COLO668 (cell line): ENCODE results near the gene WBP4.
A peak's percentile ranks its signal among the peaks of the same experiment; 100 is the strongest.

Experiments used
- DNase-seq: peaks from one replicate; lab custom pipeline; 2025; ENCODE audit not compliant: unreplicated experiment; lab: John Stamatoyannopoulos, UW

The WBP4 gene

GRCh38 chr13:41048640-41049039, 12.7 kb upstream of the WBP4 start:
- no peak for DNase-seq

DNA sequence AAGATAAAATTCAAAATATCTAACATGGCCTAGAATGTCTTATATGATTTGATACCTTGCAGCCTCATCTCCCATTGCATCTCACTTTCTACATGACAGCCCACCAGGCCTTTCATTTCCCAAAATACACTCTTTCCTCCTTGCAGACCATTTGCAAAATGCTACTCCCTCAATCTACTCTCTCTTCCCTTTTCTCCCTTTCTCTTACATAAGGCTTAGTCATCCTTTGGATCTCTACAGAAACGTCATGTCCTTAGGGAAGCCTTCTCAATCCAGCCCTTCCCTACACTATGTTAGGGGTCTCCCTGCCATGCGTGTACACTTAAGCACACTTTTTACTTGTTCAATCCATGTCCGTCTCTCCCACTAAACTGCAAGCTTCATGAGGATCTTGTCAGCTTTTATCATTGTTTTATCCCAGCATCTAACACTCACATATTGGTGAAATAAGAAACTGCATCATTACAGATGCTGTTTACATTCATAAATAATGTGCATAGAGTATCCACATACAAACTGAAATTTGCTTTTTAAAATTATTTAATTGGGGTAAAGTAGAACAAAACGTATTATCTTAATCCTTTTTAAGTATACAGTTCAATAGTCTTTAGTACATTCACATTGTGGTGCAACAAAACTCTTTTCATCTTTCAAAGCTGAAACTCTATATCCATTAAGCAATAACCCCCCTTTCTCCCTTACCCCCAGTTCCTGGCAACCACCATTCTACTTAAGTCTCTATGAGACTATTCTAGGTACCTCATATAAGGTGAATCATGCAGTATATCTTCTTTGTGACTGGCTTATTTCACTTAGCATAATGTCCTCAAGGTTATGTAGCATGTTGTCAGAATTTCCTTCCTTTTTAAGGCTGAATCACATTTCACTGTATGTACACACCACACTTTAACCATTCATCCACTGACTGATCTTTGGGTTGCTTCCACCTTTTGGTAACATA, 11.5 kb upstream of the WBP4 start:
- no peak for DNase-seq

DNA sequence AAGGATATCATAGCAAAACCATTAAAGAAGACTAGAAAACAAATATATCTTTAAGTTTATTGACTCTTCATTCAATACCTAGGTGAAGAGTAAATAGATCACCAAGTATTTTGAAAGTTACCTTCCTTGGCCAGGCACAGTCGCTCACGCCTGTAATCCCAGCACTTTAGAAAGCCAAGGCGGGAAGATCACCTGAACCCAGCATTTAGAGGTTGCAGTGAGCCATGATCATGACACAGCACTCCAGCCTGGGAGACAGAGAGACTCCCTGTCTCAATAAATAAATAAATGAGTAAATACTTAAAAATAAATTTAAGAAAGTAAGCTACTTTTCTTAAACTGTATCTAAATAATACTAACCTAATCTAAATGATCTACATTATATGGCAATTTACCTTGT, 8.9 kb upstream of the WBP4 start:
- no peak for DNase-seq

- no peak for DNase-seq
Observed at GRCh38 chr13:41053384-41053826, 7.9 kb upstream of the WBP4 start.

DNA sequence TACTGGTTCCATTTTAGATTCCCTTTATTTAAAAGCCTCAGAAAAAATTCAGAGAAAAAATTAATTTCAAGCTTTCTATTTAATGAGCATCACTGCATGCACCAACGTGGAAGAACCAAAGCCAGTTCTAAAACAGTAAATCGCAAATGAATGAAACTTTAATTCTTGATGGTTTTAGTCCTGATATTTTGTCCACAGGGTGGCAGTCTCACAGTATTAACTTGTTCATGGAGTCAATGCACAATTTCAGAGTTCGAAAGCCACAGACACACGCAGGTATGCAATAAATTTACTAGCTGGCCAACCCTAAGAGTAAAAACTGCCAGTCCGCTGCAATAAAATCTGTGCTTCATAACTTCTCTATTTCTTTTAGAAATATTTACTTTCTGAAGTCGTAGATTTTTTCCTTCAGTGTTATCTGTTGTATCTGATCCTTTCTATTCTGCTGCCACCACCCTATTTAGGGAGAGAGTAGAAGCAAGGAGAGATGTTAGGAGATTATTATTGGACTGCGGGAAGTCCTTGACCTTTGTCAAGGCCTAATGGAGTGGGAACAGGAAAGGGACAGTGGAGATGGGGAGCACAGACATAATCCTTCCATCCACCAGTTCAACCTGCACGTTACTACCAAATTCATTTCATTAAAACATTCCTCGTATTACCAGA, 7.0 kb upstream of the WBP4 start:
- DNase-seq = peak; percentile 44

- DNase-seq = no peak
Observed at GRCh38 chr13:41054919-41055619, 6.2 kb upstream of the WBP4 start.

- no peak for DNase-seq
Observed at GRCh38 chr13:41056194-41056593, 5.1 kb upstream of the WBP4 start.

DNA sequence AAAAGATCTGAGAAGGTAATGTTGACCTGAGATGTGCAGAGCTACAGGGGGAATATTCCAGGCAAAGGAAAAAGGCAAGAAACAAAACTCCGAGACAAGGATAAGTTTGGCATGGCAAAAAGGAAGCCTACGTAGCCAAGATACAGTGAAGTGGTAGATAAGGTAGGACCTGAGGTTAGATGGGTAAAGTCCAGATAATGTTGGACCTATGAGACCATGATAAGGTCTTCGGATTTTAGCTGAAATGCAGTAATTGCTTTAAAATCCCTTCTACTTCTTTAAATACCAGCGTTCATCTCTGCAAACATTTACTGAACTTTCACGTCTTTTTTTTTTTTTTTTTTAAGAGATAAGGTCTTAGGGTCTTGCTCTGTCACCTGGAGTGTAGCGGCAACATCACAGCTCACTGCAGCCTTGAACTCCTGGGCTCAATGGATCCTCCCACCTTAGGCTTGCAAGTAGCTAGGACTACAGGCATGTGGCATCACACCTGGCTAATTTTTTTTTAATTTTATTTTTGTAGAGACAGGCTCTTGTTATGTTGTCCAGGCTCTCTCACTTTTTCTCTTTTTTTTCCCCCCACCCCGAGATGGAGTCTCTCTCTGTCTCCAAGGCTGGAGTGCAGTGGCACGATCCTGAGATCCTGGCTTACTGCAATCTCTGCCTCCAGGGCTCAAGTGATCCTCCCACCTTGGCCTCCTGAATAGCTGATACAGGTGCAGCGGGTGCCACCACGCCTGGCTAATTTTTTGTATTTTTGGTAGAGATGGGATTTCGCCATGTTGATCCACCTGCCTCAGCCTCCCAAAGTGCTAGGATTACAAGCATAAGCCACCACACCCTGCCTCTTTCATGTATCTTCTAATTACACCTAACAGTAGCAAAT, 4.2 kb upstream of the WBP4 start:
- DNase-seq = no peak

GRCh38 chr13:41058295-41059070, 2.8 kb upstream of the WBP4 start:
- no peak for DNase-seq

GRCh38 chr13:41059456-41060081, 1.7 kb upstream of the WBP4 start:
- DNase-seq = no peak

DNA sequence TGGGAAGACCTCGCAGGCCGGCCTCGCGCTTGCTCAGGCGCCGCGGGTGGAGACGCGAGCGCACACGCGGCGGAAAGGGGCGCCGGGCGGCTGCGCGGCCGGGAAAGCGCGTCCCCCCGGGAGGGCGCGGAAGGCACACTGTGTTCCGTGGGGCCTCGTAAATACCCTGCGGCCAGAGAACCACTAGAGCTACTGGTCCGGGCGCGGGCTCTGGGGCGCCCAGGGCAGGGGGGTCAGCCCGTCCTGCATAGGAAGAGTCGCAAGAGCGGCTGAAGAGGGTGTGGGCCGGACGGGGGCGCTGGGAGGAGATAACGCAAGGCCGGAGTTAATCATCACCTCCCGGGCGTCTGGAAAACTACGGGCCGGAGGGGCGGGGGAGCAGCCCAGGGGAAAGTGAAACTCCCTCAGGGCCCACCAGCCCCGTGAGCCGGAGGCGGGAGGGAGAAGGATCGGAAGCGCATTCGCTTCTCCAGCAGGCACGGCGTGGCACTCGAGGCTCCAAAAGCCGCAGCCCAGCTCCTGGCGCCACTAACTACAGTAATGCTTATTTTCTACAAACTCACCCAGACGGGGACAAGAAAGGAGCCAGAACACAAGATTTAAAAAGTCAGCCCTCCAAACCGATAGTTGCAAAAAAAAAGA, 1.1 kb upstream of the WBP4 start:
- DNase-seq = peak; percentile 99

DNA sequence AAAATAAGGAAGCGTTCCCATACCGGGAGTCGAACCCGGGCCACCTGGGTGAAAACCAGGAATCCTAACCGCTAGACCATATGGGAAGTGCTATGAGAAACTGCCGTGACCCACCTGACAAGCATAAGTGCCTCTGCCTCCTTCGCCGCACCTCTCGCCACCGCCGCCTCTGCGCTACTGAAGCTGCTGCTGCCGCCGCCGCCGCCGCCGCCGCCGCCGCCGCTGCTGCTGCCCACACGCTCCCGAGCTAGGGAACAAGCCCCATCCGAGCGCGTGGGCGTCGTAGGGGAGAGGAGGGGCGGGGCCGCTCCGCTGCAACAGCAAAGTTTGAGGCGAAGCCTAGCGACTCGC, 610 bp upstream of the WBP4 start:
- peak; percentile 94 for DNase-seq

GRCh38 chr13:41061914-41062837, 867 bp downstream of the WBP4 start:
- DNase-seq = no peak

DNA sequence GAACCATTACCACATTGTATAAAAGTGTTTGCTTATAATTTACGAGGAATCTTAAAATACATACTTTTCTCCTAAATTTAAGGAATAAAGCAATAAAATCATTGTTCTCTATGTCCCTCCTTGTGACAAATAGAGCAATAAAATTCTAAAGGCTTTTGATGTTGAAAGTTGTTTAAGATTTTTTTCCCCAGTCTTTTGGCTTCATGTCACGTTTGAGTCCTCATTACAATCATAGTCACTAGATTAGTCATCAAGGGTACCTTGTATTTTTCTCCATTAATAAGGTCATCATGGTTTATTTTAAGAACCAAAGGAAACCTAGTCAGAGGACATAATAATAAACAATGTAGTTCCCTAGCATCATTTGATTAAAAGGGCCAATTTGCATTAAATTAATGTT, 3.2 kb downstream of the WBP4 start:
- no peak for DNase-seq

DNA sequence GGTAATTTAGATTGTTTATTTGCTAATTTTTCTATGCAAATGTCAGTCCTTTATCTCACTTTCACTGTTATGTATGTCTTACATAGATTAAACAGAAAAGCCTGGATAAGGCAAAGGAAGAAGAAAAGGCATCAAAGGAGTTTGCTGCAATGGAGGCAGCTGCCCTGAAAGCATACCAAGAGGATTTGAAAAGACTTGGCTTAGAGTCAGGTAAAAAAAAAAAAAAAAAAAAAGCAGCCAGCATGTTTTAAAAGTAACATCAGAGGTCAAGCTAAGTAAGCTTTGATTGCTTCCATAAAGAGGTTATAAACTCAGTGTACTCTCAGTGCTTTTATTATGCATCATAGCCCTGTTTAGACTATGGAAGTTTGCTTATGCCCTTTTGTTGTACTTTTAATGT, 3.8 kb downstream of the WBP4 start:
- no peak for DNase-seq

- DNase-seq = no peak
Observed at GRCh38 chr13:41074523-41074922, 13.2 kb downstream of the WBP4 start.

- DNase-seq = no peak
Observed at GRCh38 chr13:41075034-41075433, 13.7 kb downstream of the WBP4 start.

- DNase-seq = no peak
Observed at GRCh38 chr13:41075485-41075884, 14.2 kb downstream of the WBP4 start.
